ENCODE measurements around the gene JMJD4. TPM values are rescaled to one million over a fixed set of nuclear protein-coding genes. Genes with fewer than 3 reads are reported as not detected.

Gene JMJD4
- polyA plus RNA-seq, 1 donor (not counting 4 experiments of a cell fraction or from before 2014, with no cell fraction given), result 19.5 TPM

DNA sequence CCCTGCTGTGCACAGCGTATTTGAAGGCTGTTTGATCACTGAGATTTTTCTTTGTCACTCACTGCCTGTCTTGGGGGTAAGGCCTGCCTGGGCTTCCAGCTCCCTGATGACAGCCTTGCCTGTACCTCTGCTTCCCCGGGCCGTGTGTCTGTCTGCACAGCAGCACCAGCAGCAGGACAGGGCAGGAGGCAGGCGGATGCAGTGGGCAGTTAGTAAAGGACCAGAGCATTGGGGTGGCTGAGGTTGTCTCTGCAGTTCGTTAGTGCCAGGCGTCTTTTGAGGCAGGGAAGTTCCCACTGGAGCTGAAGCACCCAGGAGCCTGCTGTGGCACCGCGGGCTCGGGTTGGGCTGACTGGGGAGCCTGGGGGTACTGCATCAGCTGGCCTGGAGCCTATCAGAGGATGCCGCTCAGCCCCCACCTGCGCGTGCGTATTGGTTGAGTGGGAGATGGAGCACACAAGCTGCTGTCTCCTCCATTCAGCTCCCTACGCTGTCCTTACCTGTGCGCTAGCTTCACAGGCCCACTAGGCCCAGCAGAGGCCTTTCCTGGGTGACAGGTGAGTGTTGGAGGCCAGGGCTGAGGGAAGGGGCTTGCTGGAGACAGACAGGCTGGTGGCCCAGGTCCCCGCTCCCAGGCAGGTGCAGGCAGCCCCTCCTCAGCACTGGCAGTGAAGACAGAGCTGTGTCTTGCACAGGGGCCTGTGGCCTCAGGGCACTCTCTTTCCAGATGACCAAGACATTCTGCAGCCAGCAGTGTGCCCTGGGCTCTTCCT, 28.3 kb upstream of the JMJD4 start:
- Histone ChIP-seq H3K9ac (ENCODE audit: control insufficient read depth, extremely low read depth, insufficient read depth, low read length) (no peak overlapping the region), H3K79me2 (ENCODE audit: control insufficient read depth, insufficient read depth, low read length) (peaks cover 11% of the 10 kb centered on the region), H3K9me3 (ENCODE audit: control insufficient read depth, low read depth, low read length) (no peaks in the 10 kb centered on the region), H3K27me3 (ENCODE audit: control insufficient read depth, extremely low read depth, insufficient read depth, low read length) (no peaks in the 10 kb centered on the region), H3K9me1 (ENCODE audit: control insufficient read depth, extremely low read depth, insufficient read depth, low read length) (no peaks in the 10 kb centered on the region), H2AFZ (ENCODE audit: control insufficient read depth, low read length) (no peak overlapping the region), H3K4me1 (ENCODE audit: control insufficient read depth, extremely low read depth, insufficient read depth, low read length) (peaks cover 34% of the 10 kb centered on the region), H3K36me3 (ENCODE audit: control insufficient read depth in 2 of 2, extremely low read depth in 1 of 2, insufficient read depth in 2 of 2, low read length in 2 of 2) (peaks cover 22 to 23% of the 10 kb centered on the region in 2 experiments), H3K4me2 (ENCODE audit: control insufficient read depth, extremely low read depth, insufficient read depth, low read depth, low read length) (peak overlapping the region; percentile 39), H3K27ac (ENCODE audit: control insufficient read depth, insufficient read depth, low read length) (no peak overlapping the region), H3K4me3 (ENCODE audit: control insufficient read depth in 2 of 3, extremely low read depth in 1 of 3, insufficient read depth in 2 of 3, low read depth in 1 of 3, low read length in 3 of 3) (no peak overlapping the region), H4K20me1 (ENCODE audit: control insufficient read depth, extremely low read depth, insufficient read depth, low read length) (peaks cover 12% of the 10 kb centered on the region)
- dilution Hi-C loops (cut with MboI; ENCODE audit: extremely low pct_ligation_motif_present, low sequenced_read_pairs), result no loop called here
- no peak for TF ChIP-seq EZH2 (IDR thresholded peaks at IDR 0.05; ENCODE audit: low read length)
- no peak for TF ChIP-seq CTCF (optimal IDR thresholded peaks at IDR 0.05 in 1 of 3, IDR thresholded peaks at IDR 0.05 in 1 of 3, conservative IDR thresholded peaks at IDR 0.05 in 1 of 3; ENCODE audit: extremely low read depth in 1 of 3, insufficient read depth in 2 of 3, low read length in 3 of 3)
- DNase-seq (ENCODE audit: low read depth, low spot score), result no peak
- FAIRE-seq, result no peak

- peaks cover 34% of the 10 kb centered on the region for H3K4me1 ChIP-seq (ENCODE audit: control insufficient read depth, extremely low read depth, insufficient read depth, low read length)
- H2AFZ ChIP-seq (ENCODE audit: control insufficient read depth, low read length), result no peak overlapping the region
- H3K79me2 ChIP-seq (ENCODE audit: control insufficient read depth, insufficient read depth, low read length), result peaks cover 11% of the 10 kb centered on the region
- dilution Hi-C loops (cut with MboI; ENCODE audit: extremely low pct_ligation_motif_present, low sequenced_read_pairs), result no loop called here
- DNase-seq (ENCODE audit: low read depth, low spot score), result no peak
- no peaks in the 10 kb centered on the region for H3K9me1 ChIP-seq (ENCODE audit: control insufficient read depth, extremely low read depth, insufficient read depth, low read length)
- H3K36me3 ChIP-seq (ENCODE audit: control insufficient read depth in 2 of 2, extremely low read depth in 1 of 2, insufficient read depth in 2 of 2, low read length in 2 of 2), result peaks cover 18 to 20% of the 10 kb centered on the region in 2 experiments
- TF ChIP-seq CTCF (optimal IDR thresholded peaks at IDR 0.05 in 1 of 3, IDR thresholded peaks at IDR 0.05 in 1 of 3, conservative IDR thresholded peaks at IDR 0.05 in 1 of 3; ENCODE audit: extremely low read depth in 1 of 3, insufficient read depth in 2 of 3, low read length in 3 of 3) (peak; percentile 78 to 94 (median 87)), EZH2 (IDR thresholded peaks at IDR 0.05; ENCODE audit: low read length) (no peak)
- H3K4me3 ChIP-seq (ENCODE audit: control insufficient read depth in 2 of 3, extremely low read depth in 1 of 3, insufficient read depth in 2 of 3, low read depth in 1 of 3, low read length in 3 of 3), result no peak overlapping the region
- H3K9ac ChIP-seq (ENCODE audit: control insufficient read depth, extremely low read depth, insufficient read depth, low read length), result no peak overlapping the region
- H3K27ac ChIP-seq (ENCODE audit: control insufficient read depth, insufficient read depth, low read length), result no peak overlapping the region
- no peaks in the 10 kb centered on the region for H3K9me3 ChIP-seq (ENCODE audit: control insufficient read depth, low read depth, low read length)
- peaks cover 12% of the 10 kb centered on the region for H4K20me1 ChIP-seq (ENCODE audit: control insufficient read depth, extremely low read depth, insufficient read depth, low read length)
- FAIRE-seq, result peak; percentile 78
- peak overlapping the region; percentile 25 for H3K4me2 ChIP-seq (ENCODE audit: control insufficient read depth, extremely low read depth, insufficient read depth, low read depth, low read length)
- no peaks in the 10 kb centered on the region for H3K27me3 ChIP-seq (ENCODE audit: control insufficient read depth, extremely low read depth, insufficient read depth, low read length)
Observed at GRCh38 chr1:227762231-227762911, 27.3 kb upstream of the JMJD4 start.
